Measurements from ENCODE around the gene PCSK9.

Gene PCSK9

DNA sequence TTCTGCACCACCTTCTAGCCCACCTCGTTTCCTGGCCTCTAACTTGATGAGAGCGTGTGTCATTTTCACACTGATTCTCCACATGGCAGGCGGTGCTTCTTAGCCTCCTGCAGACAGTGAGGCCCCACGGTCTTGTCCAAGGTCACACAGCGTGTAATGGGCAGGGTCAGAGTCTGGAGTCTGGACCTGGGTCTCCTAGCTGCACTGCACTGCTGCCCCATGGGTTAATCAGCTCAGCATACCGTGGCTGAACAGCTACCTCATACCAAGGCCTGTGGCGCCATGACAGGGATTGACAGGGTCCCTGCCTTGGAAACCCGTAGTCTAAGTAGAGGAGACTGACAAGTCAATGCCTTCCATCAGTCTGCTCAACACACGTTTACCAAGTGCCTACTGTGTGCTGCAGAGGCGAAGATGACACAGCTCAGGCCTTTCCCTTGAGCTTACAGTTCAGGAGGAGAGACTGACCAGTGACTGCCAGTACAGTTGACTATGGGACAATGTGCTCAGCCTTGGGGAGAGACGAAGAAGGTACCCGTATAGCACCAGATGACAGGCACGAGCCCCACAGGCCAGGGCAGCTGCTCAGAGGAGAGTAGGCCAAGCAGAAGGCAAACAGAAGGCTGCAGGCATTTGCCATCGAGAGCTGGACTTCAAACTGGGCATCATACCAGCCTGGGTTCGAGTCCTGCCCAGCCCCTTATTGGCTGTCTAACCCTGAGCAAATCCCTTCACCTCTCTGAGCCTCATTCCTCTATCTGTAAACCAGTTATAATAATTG, 5.5 kb downstream of the PCSK9 start:
- DNase-seq, result no peak

DNA sequence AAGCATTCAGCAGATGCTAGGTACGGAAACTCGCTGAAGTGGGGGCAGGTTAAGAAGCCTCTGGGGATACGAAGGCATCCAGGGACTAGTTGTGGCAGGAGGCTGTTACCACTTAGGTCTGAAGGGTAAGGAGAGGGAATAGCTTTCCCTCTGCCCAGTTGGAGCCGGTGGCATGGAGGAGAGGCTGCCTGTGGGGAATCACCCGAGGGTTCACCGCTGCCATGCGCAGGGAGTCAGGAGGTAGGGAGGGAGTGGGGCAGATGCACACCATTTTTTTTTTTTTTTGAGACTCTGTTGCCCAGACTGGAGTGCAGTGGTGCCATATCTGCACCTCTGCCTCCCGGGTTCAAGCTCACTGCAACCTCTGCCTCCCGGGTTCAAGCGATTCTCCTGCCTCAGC, 6.1 kb downstream of the PCSK9 start:
- no peak for DNase-seq

DNA sequence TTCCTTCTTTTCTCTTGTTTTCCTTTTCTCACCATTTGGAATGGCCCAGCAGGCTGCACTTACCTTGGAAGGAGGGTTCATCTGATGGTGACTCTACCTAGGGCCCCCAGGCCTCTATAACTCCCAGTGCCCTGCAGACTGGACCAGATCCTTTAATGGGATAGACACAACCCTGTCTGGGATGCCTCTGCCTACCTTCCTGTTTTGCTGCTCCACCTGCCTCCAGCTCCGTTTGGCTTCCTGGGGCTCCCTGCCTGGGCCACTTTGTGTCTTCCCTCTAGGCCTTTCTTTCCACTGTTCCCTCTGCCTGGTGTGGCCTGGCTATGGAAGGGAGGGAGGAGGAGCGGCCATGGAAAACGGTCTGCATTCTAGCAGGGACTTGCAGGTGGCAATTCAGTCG, 7.5 kb downstream of the PCSK9 start:
- DNase-seq, result no peak

DNA sequence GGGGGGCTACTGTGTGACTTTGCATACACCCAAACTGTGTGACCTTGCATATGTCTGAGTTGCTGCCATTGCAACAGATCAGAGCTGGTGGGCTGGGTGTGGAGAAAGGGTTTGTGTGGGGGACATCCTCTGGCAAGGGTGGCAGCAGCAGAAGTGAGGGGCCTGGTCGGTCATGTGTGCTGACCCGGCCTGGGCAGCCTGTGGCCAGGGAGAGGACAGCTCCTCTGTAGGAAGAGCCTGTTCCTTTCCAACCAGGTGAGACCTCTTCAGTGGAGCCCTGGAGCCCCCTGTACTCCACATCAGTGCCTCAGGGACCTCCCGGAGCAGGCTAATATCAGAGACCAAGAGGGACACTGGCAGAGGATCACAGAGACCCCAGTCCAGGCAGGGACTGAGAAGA, 8.3 kb downstream of the PCSK9 start:
- no peak for DNase-seq

DNA sequence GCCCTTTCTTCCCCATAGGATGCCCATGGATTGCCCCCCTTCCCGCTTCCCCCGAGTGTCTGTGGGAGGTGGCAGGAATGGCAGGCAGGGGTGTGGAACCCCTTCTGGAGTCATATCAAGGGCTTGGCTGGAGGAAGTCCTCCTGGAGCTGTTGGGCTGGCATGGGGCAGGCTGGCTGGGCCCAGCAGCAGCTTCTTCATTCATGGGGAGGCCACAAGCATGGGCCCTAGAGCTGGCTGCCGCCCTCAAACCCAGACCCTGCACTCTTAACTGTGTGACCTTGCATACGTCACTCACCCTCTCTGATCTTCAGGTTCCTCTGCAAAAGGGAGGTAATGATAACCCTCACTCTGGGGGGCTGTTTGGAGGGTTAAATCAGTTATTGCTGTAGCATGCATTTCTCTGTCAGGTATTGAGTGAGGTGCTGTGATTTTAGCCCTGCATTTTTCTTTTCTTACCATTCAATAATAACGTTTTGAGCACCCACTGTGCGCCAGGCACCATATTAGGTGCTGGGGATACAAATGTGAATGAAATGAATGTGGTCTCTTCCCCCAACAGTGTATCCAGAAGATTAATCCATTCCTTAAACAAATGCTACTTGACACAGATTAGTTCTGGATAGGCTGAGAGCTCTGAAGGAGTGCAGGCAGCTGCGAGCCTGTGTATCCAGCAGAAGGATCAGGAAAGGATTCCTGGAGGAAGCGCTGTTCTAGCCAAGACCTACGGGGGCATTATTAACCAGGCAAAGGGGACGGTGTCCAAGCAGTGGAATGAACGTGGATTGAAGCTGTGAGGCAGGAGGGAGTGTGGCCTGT, 9.3 kb downstream of the PCSK9 start:
- DNase-seq, result no peak

DNA sequence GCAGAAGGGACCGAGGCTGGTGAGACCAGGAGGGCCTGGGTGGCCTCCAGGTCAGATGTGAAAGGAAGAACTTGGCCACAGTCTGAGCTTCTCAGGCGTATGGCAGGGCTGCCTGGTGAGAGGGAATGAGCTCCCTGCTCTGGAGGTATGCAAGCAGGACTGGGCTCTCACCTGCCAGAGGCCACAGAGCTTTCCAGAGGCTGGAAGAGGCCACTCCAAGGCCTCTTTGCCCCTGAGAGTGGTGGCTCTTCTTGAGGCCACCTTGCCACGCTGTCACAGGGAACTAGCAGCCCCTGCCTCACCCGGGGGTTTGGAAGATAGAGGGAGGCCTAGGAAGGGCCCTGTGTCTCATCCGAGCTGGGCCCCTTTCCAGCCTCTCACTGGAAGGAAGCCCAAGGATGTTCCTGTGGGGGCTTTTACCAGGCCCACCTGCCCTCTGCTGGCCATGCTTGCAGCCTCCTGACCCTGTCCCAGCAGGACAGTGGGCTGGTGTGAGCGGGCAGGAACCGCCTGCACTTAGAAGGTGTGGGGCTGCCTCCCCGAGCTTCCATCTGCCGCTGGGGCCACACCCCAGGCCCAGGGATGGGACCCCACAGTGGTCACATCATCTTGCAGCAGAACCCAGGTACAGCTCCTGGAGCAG, 10.0 kb downstream of the PCSK9 start:
- DNase-seq, result no peak

DNA sequence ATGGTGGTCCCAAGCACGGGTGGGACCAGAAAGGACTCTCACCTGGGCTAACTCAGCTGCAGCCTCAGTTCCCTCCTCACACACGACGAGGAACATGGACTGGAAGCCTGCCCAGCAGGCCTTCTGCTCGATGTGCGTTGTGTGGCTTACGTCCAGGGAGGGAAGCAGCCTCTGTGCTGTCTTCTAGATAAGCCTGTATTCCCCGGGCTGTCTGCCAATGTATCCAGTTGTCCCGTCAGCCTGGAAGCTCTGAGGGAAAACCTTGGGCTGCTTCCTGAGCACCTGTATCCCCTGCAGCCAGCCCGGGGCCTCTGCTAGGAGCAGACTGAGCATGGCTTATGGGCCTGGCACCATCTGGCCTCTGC, 10.5 kb downstream of the PCSK9 start:
- no peak for DNase-seq

DNA sequence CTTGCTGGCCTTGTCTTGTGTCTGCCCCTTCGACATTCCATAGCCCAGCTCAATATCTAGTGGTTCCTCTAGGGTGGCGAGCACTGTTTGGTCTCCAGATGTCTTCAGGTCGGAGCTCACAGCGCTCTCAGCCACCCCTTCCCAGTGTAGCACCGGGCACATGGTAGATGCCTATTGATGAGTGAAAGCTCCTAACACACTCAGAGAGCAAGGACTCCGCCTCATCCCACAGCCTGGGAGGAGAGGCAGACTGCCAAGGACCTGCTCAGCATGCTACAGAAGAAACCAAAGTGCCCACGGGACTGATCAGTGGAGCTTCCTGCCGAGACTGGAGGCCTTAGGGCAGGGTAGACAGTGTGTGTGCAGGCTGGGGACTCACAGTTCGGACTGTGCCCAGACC, 10.9 kb downstream of the PCSK9 start:
- no peak for DNase-seq

DNA sequence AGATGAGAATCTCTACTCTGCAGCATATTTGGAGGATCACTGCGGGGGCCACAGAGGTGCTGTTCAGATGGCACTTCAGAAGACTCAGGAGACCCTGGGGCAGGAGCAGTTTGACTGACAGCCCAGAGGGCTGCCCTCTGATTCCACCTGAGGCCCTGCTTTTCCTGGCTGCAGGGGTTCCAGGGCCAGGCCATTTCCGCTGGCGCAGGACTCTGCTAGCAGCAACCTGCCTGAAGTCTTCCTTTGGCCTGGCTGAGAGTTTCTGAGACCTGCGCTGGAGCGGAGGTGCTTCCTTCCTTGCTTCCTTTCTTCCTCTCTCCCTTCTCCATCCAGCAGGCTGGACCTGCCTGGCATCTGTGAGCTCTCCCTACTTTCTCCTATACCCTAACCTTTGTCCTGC, 11.8 kb downstream of the PCSK9 start:
- no peak for DNase-seq

DNA sequence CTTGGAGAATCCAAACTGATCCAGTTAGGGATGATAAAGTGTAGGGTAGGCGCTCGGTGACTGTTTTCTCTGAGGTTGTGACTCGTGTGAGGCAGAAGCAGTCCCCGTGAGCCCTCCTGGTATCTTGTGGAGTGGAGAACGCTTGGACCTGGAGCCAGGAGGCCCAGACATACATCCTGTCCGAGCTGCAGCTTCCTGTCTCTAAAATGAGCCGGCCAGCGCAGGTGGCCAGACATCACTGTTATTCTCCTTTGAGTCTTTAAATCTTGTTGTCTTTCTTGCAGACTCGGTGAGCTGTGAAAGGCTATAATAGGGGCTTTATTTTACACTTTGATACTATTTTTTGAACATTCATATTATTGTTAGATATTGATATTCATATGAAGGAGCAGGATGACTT, 12.3 kb downstream of the PCSK9 start:
- no peak for DNase-seq

DNA sequence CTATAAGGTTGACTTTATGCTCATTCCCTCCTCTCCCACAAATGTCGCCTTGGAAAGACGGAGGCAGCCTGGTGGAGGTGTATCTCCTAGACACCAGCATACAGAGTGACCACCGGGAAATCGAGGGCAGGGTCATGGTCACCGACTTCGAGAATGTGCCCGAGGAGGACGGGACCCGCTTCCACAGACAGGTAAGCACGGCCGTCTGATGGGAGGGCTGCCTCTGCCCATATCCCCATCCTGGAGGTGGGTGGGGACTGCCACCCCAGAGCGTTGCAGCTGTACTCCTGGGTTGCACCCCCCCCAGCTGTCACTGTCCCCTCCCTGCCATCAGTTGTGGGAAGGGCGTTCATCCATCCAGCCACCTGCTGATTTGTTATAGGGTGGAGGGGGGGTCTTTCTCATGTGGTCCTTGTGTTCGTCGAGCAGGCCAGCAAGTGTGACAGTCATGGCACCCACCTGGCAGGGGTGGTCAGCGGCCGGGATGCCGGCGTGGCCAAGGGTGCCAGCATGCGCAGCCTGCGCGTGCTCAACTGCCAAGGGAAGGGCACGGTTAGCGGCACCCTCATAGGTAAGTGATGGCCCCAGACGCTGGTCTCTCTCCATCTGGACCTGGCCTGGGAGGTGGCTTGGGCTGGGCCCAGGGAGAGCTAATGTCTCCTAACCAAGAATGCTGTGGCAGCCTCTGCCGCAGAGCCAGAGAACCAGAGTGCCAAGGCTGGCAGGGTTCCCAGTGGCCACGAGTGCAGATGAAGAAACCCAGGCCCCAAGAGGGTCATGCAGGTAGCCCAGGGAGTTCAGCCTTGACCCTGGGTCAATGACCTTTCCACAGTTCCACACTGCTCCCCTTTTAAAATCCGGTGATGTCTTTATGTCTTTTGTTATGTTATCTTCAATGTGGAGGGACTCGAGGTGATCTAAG, 13.1 kb downstream of the PCSK9 start:
- no peak for DNase-seq

DNA sequence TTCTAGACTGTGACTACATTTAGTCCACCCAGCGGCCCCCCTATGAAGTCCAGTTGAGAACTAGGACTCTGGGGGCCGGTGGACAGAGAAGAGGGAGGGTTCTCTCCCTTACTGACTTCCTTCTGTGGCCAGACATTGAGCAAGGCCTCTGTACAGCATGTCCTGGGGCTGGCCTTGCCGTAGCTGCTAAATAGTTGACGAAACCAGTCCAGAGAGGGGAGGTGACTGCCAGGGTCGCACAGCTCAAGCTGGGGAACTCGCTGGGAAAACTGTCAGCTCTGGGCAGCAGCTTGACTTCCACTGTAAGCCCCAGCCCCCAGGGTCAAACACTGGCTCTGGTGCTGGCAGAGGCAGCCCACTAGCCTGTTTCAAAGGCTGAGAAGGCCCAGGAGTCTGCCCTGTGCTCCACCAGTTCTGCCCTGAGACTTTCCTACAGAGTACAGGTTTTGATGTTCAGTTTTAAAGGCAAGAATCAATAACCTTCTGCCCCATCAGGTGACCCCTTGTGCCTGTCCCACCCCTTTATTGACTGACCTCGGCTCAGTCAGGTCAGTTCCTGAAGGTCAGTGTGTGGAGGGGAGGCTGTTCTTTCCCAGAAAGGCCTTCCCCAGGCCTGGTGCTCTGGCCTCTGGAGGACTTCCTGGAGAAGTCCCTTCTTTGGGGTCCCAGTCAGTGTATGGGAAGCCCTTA, 14.1 kb downstream of the PCSK9 start:
- no peak for DNase-seq

DNA sequence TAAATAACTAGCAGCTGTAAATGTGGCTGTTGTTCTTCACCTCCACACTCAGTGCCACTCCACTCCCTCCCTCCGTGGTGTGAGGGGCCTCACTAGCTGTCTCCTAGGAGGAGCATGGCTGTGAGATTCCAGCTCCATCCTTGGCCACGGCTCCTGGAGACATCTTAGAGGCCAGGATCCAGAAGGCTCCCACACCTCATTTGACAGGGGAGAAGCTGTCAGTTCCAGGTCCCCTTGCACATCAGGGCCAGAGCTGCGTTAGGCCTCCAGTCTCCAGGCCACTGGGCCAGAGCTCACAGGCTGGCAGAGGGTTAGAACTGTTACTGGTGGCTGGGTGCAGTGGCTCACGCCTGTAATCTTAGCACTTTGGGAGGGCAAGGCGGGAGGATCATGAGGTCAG, 15.0 kb downstream of the PCSK9 start:
- DNase-seq, result no peak

DNA sequence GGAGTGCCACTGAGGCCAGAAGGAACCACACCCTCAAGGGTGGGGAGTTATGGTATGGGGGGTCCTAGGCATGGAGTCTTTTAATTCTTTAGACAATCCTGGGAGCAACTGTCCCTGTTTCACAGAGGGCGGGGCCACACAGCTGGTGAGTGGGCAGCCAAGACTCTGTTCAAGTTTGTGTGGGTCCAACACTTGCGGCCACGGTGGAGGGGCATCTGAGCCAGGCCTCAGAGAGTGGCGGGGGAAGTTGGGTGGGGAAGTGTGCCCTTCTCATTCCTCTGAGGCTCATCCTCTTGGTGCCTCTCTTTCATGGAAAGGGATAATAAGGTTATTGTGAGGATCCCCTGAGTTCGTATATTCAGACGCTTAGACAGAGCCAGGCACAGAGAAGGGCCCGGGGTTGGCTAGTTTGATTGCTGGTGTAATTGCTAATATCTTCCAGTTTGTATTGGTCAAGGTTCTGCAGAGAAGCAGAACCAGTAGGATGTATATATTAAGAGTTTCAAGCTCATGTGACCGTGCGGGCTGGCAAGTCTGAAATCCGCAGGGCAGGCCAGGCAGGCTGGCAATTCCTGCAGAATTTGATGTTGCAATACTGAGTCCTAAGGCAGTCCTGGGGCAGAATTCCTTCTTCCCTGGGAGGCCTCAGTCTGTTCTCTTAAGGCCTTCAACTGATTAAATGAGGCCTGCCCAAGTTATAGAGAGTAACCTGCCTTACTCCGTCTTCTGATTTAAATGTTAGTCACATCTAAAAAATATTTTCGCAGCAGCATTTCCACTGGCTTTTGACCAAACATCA, 15.9 kb downstream of the PCSK9 start:
- DNase-seq, result no peak

DNA sequence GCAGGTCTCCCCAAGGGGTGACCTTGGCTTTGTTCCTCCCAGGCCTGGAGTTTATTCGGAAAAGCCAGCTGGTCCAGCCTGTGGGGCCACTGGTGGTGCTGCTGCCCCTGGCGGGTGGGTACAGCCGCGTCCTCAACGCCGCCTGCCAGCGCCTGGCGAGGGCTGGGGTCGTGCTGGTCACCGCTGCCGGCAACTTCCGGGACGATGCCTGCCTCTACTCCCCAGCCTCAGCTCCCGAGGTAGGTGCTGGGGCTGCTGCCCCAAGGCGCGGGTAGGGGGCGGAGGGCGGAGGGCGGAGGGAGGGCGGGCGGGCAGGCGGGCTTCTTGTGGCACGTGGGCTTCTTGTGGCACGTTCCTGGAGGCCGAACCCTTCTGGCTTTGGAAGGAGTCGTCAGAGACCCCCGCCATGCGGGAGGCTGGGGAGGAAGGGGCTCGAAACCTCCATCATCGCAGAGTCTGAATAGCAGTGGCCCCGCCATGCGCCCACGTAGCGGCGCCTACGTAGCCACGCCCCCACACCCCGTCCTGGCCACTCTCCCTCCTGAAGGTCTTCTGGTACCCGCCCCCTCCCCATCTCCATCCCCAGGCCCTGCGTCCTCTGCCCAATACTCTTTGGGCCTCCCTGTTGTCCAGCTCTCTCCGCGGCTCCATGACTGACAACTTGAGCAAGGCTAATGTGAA, 16.7 kb downstream of the PCSK9 start:
- DNase-seq, result no peak

DNA sequence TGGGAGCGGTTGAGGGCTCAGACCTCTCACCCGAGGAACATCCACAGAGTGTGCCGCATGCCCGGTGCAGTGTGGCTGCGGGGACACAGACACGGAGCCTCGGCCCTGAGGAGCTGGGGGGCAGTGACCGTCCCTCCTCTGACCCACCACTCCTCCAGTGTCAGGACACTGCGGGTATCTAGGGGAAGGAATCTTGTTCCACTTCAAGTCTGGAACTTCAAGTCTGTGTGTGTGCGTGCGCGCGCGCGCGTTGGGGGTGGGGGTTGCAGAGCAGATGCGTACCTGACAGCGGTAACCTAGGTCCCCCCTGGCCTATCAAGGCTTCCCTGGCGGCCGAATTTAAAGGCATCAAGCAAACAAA, 17.3 kb downstream of the PCSK9 start:
- no peak for DNase-seq

DNA sequence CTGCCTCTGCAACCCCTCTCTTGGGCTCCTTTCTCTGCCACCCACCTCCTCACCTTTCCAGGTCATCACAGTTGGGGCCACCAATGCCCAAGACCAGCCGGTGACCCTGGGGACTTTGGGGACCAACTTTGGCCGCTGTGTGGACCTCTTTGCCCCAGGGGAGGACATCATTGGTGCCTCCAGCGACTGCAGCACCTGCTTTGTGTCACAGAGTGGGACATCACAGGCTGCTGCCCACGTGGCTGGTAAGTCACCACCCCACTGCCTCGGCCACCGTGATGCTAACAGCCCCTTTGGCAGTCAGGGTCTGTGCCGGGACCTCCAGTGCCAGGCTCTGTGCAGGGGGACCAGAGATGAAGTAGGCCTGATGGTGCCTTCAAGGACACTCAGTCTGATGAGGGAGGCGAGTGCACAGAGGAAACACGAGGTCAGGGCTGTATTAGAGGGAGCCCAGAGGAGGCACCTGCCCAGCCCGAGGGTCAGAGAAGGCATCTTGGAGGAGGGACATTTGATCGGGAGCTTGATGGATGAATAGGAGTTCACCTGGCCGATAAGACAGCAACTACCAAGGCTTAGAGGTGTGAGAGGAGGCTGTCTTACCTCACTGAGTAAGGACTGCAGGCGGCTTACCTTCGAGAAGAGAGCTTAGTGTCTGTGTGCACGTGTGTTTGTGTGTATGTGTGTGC, 18.1 kb downstream of the PCSK9 start:
- no peak for DNase-seq

DNA sequence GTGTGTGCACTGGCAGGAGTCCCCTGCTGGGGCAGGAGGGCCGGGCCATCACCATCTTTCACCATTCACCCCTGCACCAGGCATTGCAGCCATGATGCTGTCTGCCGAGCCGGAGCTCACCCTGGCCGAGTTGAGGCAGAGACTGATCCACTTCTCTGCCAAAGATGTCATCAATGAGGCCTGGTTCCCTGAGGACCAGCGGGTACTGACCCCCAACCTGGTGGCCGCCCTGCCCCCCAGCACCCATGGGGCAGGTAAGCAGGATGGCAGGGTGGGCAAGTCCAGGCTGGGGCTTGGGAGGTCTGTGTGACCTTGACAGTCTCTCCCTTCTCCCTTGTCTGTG, 18.6 kb downstream of the PCSK9 start:
- DNase-seq, result no peak

DNA sequence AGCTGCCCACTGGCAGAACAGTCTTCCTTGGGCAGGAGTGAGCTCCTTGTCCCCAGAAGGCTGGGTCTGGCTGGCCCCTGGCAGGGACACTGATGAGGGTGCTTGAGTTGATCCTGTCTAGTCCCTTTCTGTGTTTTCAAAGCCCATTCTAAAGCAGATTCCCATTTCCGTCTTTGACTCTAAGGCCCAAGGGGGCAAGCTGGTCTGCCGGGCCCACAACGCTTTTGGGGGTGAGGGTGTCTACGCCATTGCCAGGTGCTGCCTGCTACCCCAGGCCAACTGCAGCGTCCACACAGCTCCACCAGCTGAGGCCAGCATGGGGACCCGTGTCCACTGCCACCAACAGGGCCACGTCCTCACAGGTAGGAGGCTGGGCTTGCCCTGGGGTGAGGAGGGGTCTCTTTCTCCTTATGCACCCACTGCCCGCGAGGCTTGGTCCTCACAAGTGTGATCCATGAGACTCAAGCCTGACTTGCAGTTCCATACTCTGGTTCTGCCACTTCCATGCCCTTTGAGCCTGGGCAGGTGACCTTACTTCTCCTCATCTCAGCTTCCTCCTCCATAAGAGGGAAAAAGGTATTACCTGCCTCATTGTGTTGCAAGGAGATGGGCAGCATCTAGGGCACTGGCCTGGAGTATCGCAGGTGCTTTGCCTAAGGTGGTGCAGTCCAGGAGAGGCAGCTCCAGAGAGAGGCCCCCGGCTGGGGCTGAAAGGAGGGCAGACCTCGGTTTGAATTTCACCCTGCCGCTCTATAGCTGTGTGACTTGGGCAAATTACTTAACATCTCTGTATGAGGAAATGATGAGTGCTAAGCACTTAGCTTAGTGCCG, 20.2 kb downstream of the PCSK9 start:
- DNase-seq, result no peak
